Measurements from ENCODE around the gene DHRS13.

The DHRS13 gene

DNA sequence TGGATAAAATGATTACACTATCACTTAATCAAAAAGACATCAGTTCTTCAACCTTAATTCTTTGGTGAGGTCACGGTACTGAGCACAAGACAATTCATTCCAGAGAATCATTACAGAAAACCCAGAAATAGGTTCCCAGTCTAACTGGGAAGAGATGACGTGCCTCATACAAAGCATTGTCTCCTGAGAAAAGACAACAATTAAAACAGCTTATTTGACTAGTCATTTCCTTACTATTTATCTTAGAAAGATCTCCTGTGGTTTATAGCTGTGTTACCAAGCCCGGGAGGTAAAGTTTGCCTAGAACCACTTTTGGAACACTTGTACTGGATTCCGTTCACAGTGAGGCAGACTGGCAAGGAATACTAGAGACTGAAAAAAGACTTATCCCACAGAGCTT is 43.4 kb upstream of the DHRS13 start:
- H3K4me3 ChIP-seq (ENCODE audit: low read depth, low read length): peak overlapping the region; percentile 18
- CTCF ChIA-PET: interaction anchor here (0.6 to 2.6 kb wide), 8 partner anchors 10 to 219 kb away, joined by 3 to 15 read pairs (median 4); partner anchors contain the start of gene TLCD1

GRCh38 chr17:28944862-28945741 is 42.2 kb upstream of the DHRS13 start:
- TF ChIP-seq, protein P1, sequence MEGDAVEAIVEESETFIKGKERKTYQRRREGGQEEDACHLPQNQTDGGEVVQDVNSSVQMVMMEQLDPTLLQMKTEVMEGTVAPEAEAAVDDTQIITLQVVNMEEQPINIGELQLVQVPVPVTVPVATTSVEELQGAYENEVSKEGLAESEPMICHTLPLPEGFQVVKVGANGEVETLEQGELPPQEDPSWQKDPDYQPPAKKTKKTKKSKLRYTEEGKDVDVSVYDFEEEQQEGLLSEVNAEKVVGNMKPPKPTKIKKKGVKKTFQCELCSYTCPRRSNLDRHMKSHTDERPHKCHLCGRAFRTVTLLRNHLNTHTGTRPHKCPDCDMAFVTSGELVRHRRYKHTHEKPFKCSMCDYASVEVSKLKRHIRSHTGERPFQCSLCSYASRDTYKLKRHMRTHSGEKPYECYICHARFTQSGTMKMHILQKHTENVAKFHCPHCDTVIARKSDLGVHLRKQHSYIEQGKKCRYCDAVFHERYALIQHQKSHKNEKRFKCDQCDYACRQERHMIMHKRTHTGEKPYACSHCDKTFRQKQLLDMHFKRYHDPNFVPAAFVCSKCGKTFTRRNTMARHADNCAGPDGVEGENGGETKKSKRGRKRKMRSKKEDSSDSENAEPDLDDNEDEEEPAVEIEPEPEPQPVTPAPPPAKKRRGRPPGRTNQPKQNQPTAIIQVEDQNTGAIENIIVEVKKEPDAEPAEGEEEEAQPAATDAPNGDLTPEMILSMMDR (IDR thresholded peaks at IDR 0.05; ENCODE audit: insufficient read depth, low read length, missing control alignments): no peak
- H3K4me3 ChIP-seq (ENCODE audit: low read depth, low read length): no peak overlapping the region
- POLR2A ChIA-PET: interaction anchor here (0.6 to 1.2 kb wide), 2 partner anchors 34 to 219 kb away, joined by 3 to 4 read pairs; partner anchors contain the start of gene TLCD1
- CTCF ChIA-PET: interaction anchor here (0.9 to 2.6 kb wide), 11 partner anchors 10 to 218 kb away, joined by 3 to 15 read pairs (median 5); partner anchors contain the start of gene TLCD1
- DNase-seq (ENCODE audit: low read depth, low spot score): no peak

More for the DNA sequence above, 43.4 kb upstream of the DHRS13 start:
- POLR2A ChIA-PET: interaction anchor here (1.1 kb wide), 1 partner anchor 220 kb away, joined by 3 read pairs; the partner anchor contains the start of gene TLCD1
- TF ChIP-seq, protein P1 (IDR thresholded peaks at IDR 0.05; ENCODE audit: insufficient read depth, low read length, missing control alignments): no peak
- DNase-seq (ENCODE audit: low read depth, low spot score): no peak

DNA sequence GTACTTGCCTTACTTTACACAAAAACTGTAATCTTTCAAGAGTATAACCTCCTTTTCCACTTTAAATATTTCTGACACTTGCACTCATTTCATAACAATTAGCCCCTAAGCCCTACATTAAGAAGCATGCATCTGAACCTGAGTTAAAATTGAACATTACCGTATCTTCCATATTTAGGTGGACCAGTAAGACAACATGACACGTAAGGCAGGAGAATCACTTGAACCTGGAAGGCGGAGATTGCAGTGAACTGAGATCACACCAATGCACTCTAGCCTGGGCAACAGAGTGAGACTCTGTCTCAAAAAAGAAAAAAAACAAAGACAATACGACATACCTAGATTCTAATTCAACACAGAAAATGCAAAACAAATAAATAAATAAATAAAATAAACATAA is 41.5 kb upstream of the DHRS13 start:
- DNase-seq (ENCODE audit: low read depth, low spot score): no peak
- ChIA-PET POLR2A (interaction anchor here (1.2 kb wide), 1 partner anchor 218 kb away, joined by 3 read pairs; the partner anchor contains the start of gene TLCD1), CTCF (interaction anchor here (0.8 to 2.8 kb wide), 10 partner anchors 14 to 217 kb away, joined by 3 to 15 read pairs (median 4); partner anchors contain the start of gene TLCD1)
- no peak overlapping the region for H3K4me3 ChIP-seq (ENCODE audit: low read depth, low read length)
- TF ChIP-seq, protein P1 (IDR thresholded peaks at IDR 0.05; ENCODE audit: insufficient read depth, low read length, missing control alignments): no peak

DNA sequence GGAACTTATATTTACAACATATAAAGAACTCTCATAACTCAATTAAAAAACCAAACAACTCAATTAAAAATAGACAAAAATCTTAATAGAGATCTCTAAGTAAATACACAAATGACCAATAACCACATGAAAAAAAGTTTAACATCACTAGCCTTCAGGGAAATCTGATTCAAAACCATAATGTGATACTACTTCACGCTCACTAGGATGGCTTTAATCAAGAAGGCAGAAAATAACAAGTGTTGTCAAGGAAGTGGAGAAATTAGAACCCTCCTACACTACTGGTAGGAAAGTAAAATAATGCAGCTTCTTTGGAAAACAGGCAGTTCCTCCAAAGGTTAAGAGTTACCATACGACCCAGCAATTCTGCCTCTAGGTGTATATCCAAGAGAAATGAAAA is 40.0 kb upstream of the DHRS13 start:
- ChIA-PET POLR2A (no interaction called here), CTCF (interaction anchor here (1.2 to 2.8 kb wide), 6 partner anchors 10 to 179 kb away, joined by 4 to 15 read pairs (median 4); no protein-coding TSS in a partner anchor)

GRCh38 chr17:28941251-28941650 is 38.4 kb upstream of the DHRS13 start:
- CTCF ChIA-PET: interaction anchor here (0.8 to 2.8 kb wide), 7 partner anchors 11 to 214 kb away, joined by 3 to 15 read pairs (median 3); no protein-coding TSS in a partner anchor
- no peak for DNase-seq (ENCODE audit: low read depth, low spot score)
- TF ChIP-seq, protein P1 (IDR thresholded peaks at IDR 0.05; ENCODE audit: insufficient read depth, low read length, missing control alignments): no peak
- no peak overlapping the region for H3K4me3 ChIP-seq (ENCODE audit: low read depth, low read length)
- POLR2A ChIA-PET: interaction anchor here (0.7 kb wide), 1 partner anchor 9 kb away, joined by 3 read pairs; no protein-coding TSS in a partner anchor

More for the DNA sequence above, 40.0 kb upstream of the DHRS13 start:
- no peak for DNase-seq (ENCODE audit: low read depth, low spot score)
- TF ChIP-seq, protein P1 (IDR thresholded peaks at IDR 0.05; ENCODE audit: insufficient read depth, low read length, missing control alignments): no peak
- no peak overlapping the region for H3K4me3 ChIP-seq (ENCODE audit: low read depth, low read length)
